ENCODE data around the gene GPR150. TPM values are rescaled to one million over a fixed set of nuclear protein-coding genes. Genes with fewer than 3 reads are reported as not detected.
"Not testable (repeated sequence)": the region's sequence is repeated elsewhere in the genome, so short reads cannot be mapped to it uniquely, and the experiment has no call there.

GPR150 gene
- polyA plus RNA-seq, 1 experiment: 0.25 TPM

DNA sequence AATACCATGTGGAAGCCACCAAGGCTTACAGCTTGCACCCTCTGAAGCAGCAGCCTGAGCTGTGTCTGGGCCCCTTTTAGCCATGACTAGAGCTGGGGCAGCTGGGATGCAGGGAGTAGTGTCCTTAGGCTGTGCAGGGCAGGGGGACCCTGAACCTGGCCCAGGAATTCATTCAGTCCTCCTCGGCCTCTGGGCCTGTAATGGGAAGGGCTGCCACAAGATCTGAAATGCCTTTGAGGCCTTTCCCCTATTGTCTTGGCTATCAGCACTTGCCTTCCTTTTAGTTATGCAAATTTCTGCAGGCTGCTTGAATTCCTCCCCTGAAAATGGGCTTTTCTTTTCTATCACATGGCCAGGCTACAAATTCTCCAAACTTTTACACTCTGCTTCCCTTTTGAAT, 9.0 kb downstream of the GPR150 start:
- H3K4me3 ChIP-seq (ENCODE audit: low read depth, low read length): no peak overlapping the region
- no peaks in the 10 kb centered on the region for H3K27me3 ChIP-seq (ENCODE audit: control insufficient read depth, insufficient read depth, low read length)
- ChIA-PET POLR2A (no interaction called here), CTCF (no interaction called here)
- DNase-seq (ENCODE audit: low read depth): no peak
- TF ChIP-seq, protein P1, sequence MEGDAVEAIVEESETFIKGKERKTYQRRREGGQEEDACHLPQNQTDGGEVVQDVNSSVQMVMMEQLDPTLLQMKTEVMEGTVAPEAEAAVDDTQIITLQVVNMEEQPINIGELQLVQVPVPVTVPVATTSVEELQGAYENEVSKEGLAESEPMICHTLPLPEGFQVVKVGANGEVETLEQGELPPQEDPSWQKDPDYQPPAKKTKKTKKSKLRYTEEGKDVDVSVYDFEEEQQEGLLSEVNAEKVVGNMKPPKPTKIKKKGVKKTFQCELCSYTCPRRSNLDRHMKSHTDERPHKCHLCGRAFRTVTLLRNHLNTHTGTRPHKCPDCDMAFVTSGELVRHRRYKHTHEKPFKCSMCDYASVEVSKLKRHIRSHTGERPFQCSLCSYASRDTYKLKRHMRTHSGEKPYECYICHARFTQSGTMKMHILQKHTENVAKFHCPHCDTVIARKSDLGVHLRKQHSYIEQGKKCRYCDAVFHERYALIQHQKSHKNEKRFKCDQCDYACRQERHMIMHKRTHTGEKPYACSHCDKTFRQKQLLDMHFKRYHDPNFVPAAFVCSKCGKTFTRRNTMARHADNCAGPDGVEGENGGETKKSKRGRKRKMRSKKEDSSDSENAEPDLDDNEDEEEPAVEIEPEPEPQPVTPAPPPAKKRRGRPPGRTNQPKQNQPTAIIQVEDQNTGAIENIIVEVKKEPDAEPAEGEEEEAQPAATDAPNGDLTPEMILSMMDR (IDR thresholded peaks at IDR 0.05; ENCODE audit: insufficient read depth, low read depth, low read length): no peak
- H3K36me3 ChIP-seq (ENCODE audit: control insufficient read depth, insufficient read depth, low read length): no peaks in the 10 kb centered on the region

DNA sequence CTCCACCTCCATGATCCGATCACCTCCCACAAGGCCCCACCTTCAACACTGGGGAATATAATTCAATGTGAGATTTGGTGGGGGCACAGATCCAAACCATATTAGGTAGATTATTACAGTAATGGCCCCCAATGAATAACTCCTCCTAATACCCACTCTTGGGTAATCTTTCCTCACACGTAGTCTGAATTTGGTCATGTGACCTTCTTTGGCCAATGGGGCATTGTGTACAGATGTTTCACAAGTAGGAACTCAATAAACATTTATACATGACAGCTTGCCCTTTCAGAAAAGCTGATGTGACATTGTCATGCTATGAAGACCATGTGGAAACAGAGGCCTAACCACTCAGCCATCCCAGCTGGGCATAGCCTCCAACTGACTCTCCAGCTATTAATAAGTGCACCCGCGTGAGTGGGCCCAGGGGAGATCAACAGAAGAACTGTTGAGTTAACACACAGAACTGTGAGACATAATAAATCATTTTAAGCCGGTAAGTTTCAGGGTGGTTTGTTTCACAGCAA, 10.6 kb downstream of the GPR150 start:
- Histone ChIP-seq H3K36me3 (ENCODE audit: control insufficient read depth, insufficient read depth, low read length) (no peaks in the 10 kb centered on the region), H3K27me3 (ENCODE audit: control insufficient read depth, insufficient read depth, low read length) (no peaks in the 10 kb centered on the region), H3K4me3 (ENCODE audit: low read depth, low read length) (no peak overlapping the region)
- DNase-seq (ENCODE audit: low read depth): no peak
- TF ChIP-seq, protein P1 (IDR thresholded peaks at IDR 0.05; ENCODE audit: insufficient read depth, low read depth, low read length): no peak
- POLR2A ChIA-PET: no interaction called here
- CTCF ChIA-PET: interaction anchor here (0.6 to 2.2 kb wide), 3 partner anchors 8 to 161 kb away, joined by 3 to 13 read pairs (median 4); no protein-coding TSS in a partner anchor

DNA sequence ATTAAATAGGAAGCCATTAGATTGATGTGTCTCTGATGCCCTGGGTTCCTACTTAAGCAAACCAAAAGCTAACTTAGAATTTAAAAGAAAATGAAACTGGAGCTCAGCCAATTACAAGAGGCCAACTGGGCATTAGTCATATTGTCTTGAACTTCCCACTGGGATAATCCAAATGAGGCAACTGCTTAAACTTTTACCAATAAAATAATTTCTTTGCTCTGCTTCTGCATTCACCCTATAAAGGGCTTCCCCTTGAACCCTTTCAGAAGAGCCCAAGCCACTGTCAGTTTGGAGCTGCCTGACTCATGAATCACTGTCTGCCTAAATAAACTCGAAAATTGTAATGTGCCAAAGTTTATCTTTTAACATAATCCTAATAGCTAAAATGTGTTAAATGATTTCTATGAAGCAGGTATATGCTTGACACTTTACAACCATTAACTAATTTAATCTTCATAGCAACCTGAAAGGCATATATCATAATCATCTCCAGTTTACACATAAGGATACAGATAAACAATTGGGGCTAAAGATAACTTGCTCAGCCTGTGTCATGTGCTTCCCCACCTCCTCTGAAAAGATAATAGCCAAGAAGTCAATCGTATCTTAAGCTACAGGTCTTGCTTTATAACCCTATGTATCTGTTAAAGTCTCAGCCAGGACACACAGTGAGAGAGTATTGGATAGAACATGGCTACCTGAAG, 11.5 kb downstream of the GPR150 start:
- CTCF ChIA-PET: interaction anchor here (0.6 to 2.2 kb wide), 6 partner anchors 9 to 162 kb away, joined by 3 to 13 read pairs (median 4); partner anchors contain the start of gene RFESD

DNA sequence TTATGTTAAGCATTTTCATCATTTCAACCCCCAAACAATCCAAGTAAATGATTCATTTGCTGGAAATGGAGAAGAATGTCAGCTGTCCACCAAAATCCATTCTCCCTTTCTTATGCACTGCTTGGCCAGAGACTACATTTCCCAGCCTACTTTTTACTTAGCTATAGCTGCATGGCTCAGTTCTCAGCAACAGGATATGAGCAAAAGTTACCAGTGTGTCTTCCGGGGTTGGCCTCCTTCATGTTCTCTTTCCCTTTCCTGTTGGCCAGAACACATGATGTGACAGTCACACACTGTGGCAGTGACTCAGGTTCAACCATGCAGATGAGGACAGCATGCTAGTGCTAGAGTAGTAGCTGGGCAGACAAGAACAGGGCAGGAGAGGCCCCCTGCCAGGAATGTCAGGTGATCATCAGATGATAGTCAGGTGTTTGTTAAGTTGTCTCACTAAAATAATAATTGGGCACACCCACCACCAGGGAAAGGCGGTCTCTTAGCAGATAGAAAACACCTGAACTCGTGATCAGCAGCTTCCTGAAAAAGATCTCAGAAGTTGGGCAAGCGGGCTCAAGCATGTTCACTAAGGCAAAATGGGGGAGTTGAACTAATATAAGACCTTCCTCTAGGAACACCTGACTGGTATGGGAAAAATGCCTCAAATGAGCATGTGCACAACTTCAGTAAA, 12.2 kb downstream of the GPR150 start:
- POLR2A ChIA-PET: no interaction called here
- TF ChIP-seq, protein P1 (IDR thresholded peaks at IDR 0.05; ENCODE audit: insufficient read depth, low read depth, low read length): no peak
- no peaks in the 10 kb centered on the region for H3K27me3 ChIP-seq (ENCODE audit: control insufficient read depth, insufficient read depth, low read length)
- H3K4me3 ChIP-seq (ENCODE audit: low read depth, low read length): no peak overlapping the region
- CTCF ChIA-PET: interaction anchor here (0.9 to 2.2 kb wide), 4 partner anchors 12 to 47 kb away, joined by 3 to 13 read pairs (median 4); partner anchors contain the start of gene RFESD
- no peaks in the 10 kb centered on the region for H3K36me3 ChIP-seq (ENCODE audit: control insufficient read depth, insufficient read depth, low read length)
- no peak for DNase-seq (ENCODE audit: low read depth)

More for the DNA sequence above, 11.5 kb downstream of the GPR150 start:
- no peaks in the 10 kb centered on the region for H3K27me3 ChIP-seq (ENCODE audit: control insufficient read depth, insufficient read depth, low read length)
- no peaks in the 10 kb centered on the region for H3K36me3 ChIP-seq (ENCODE audit: control insufficient read depth, insufficient read depth, low read length)
- TF ChIP-seq, protein P1 (IDR thresholded peaks at IDR 0.05; ENCODE audit: insufficient read depth, low read depth, low read length): no peak
- POLR2A ChIA-PET: interaction anchor here (0.7 kb wide), 1 partner anchor 116 kb away, joined by 3 read pairs; no protein-coding TSS in a partner anchor
- no peak overlapping the region for H3K4me3 ChIP-seq (ENCODE audit: low read depth, low read length)
- DNase-seq (ENCODE audit: low read depth): peak; percentile 54

GRCh38 chr5:95632942-95633341, 13.1 kb downstream of the GPR150 start:
- CTCF ChIA-PET; POLR2A ChIA-PET; DNase-seq (ENCODE audit: low read depth); H3K27me3 ChIP-seq (ENCODE audit: control insufficient read depth, insufficient read depth, low read length); H3K4me3 ChIP-seq (ENCODE audit: low read depth, low read length); H3K36me3 ChIP-seq (ENCODE audit: control insufficient read depth, insufficient read depth, low read length): not testable (repeated sequence)

All from BJ (cell line).